SK-N-MC (cell line): Measurements from ENCODE around the gene UBR3.

Source experiments
- EZH2 ChIP-seq: fragments of 200-600 bp; sonication (generic); IDR thresholded peaks from one replicate; pipeline ENCODE4 v1.6.1; 2017; ENCODE audit warnings: antibody characterized with exemption
- FOXP2 ChIP-seq: optimal IDR thresholded peaks from 2 replicates; pipeline ENCODE3; 2011; ENCODE audit warnings: mild to moderate bottlenecking, moderate library complexity; ENCODE audit not compliant: insufficient read depth; ENCODE audit errors: extremely low read length, control extremely low read depth
- POLR2AphosphoS5 ChIP-seq: IDR thresholded peaks from 2 replicates; pipeline ENCODE4 v1.6.1; 2012; ENCODE audit warnings: mild to moderate bottlenecking, low read depth, low read length, borderline replicate concordance

GRCh38 chr2:169796441-169796840 is 30.8 kb upstream of the UBR3 start:
- TF ChIP-seq FOXP2 (no peak), POLR2AphosphoS5 (no peak), EZH2 (no peak)
